AG09309 (cell line): Measurements from ENCODE around the gene ZKSCAN7.
"Not testable (repeated sequence)": the region's sequence is repeated elsewhere in the genome, so short reads cannot be mapped to it uniquely, and the experiment has no call there.

Source experiments
- DNase-seq: peaks from one replicate; pipeline ENCODE4 v3.0.0-alpha.2; 2010; ENCODE audit warnings: low read depth
- H3K4me3 ChIP-seq: 2 replicates; pipeline ENCODE4 v1.5.1; 2011; ENCODE audit warnings: mild to moderate bottlenecking, low read depth, low read length, moderate library complexity; ENCODE audit not compliant: control insufficient read depth
- CTCF ChIP-seq: IDR thresholded peaks from 2 replicates; pipeline ENCODE4 v1.5.1; 2011; ENCODE audit warnings: mild to moderate bottlenecking, low read depth, low read length, inconsistent platforms; ENCODE audit not compliant: insufficient read depth, control insufficient read depth; ENCODE audit errors: missing control alignments

The ZKSCAN7 gene

GRCh38 chr3:44535364-44535763 is 19.6 kb upstream of the ZKSCAN7 start:
- no peak for TF ChIP-seq CTCF
- DNase-seq = no peak
- no peak overlapping the region for H3K4me3 ChIP-seq

- not testable (repeated sequence) for H3K4me3 ChIP-seq, DNase-seq
Measured at GRCh38 chr3:44544811-44545210, 10.2 kb upstream of the ZKSCAN7 start.

GRCh38 chr3:44555723-44556122 is 730 bp downstream of the ZKSCAN7 start:
- H3K4me3 ChIP-seq = peak overlapping the region; percentile 56
- no peak for TF ChIP-seq CTCF
- DNase-seq = no peak

- no peak for DNase-seq
- H3K4me3 ChIP-seq = no peak overlapping the region
- no peak for TF ChIP-seq CTCF
Measured at GRCh38 chr3:44557074-44557473, 2.1 kb downstream of the ZKSCAN7 start.

- DNase-seq = no peak
- TF ChIP-seq CTCF = no peak
- H3K4me3 ChIP-seq = no peak overlapping the region
Measured at GRCh38 chr3:44561076-44561475, 6.1 kb downstream of the ZKSCAN7 start.

- TF ChIP-seq CTCF = no peak
- no peak for DNase-seq
- no peak overlapping the region for H3K4me3 ChIP-seq
Measured at GRCh38 chr3:44562147-44562546, 7.2 kb downstream of the ZKSCAN7 start.

GRCh38 chr3:44568561-44568960 is 13.6 kb downstream of the ZKSCAN7 start:
- H3K4me3 ChIP-seq = no peak overlapping the region
- no peak for DNase-seq
- TF ChIP-seq CTCF = no peak
